Measurements from ENCODE around the gene WBP2. TPM values are rescaled to one million over a fixed set of nuclear protein-coding genes. Genes with fewer than 3 reads are reported as not detected.

The WBP2 gene
- total and polyA plus RNA-seq, 9 of the 15 experiments (the other 6 are each of a cell fraction or from before 2014, with no cell fraction given), result 2.2 to 74.3 (median 20.0) TPM

- H3K79me2 ChIP-seq (ENCODE audit: control insufficient read depth, insufficient read depth, low read length), result no peaks in the 10 kb centered on the region
- 72% methylated on average over 10 of the region's 12 CpGs for WGBS (ENCODE audit: insufficient coverage, low coverage, missing lambda C conversion rate)
- in situ Hi-C loops (cut with MboI), result no loop called here
- no peak overlapping the region for H3K4me3 ChIP-seq
- H4K20me1 ChIP-seq (replicated peaks; ENCODE audit: control insufficient read depth, insufficient read depth, low read length), result no peaks in the 10 kb centered on the region
- TF ChIP-seq CHD1 (IDR thresholded peaks at IDR 0.05; ENCODE audit: low read length), result no peak
- no peak for TF ChIP-seq SRSF9 (IDR thresholded peaks at IDR 0.05; ENCODE audit: borderline replicate concordance, low read depth, low read length)
- 0 out of 2 replicates have a peak, but pooled peaks have one; percentile 46 for TF ChIP-seq SUPT5H (IDR thresholded peaks at IDR 0.05)
- peak; percentile 36 for TF ChIP-seq POLR2B (IDR thresholded peaks at IDR 0.05; ENCODE audit: low read depth, partially characterized antibody)
- TF ChIP-seq POLR2A (conservative IDR thresholded peaks at IDR 0.05), result 0 out of 2 replicates have a peak, but pooled peaks have one; percentile 59
- no peak for TF ChIP-seq NR1H2 (CRISPR knock-in tag; IDR thresholded peaks at IDR 0.05)
- TF ChIP-seq RBM34 (IDR thresholded peaks at IDR 0.05; ENCODE audit: borderline replicate concordance, insufficient read depth, low read length), result no peak
- no peak overlapping the region for H2AFZ ChIP-seq (ENCODE audit: low read depth, low read length)
- H3K9me3 ChIP-seq (replicated peaks; ENCODE audit: control insufficient read depth, insufficient read depth, low read depth, low read length), result no peaks in the 10 kb centered on the region
- peaks cover 0 to 52% of the 10 kb centered on the region in 2 experiments; a peak in 2 of 5 replicates for H3K4me1 ChIP-seq (replicated peaks in 1 of 2; ENCODE audit: control insufficient read depth in 2 of 2, insufficient read depth in 2 of 2, low read length in 2 of 2)
- FAIRE-seq (no peak), ATAC-seq (no peak; the same call in 2 of the 3 replicates), DNase-seq (ENCODE audit: extremely low read depth in 1 of 4, low spot score in 3 of 4) (no peak)
- H3K9ac ChIP-seq (ENCODE audit: insufficient read depth in 1 of 2, low read depth in 2 of 2, low read length in 2 of 2), result peak overlapping the region in 1 of 2 experiments; percentile 38; a peak in 1 of 4 replicates
- no peak overlapping the region for H3K27ac ChIP-seq (ENCODE audit: extremely low read depth, low read depth, low read length)
- intact Hi-C loops (cut with micrococcal nuclease), result no loop called here
- BruUV-seq (replicated peaks), result no TSS peak
- no peaks in the 10 kb centered on the region for H3K27me3 ChIP-seq (ENCODE audit: control insufficient read depth in 2 of 2, insufficient read depth in 2 of 2, low read length in 2 of 2)
- no peak overlapping the region for H3K4me2 ChIP-seq (ENCODE audit: insufficient read depth, low read length)
- peaks cover 77% of the 10 kb centered on the region; the same call in 2 of the 3 replicates for H3K36me3 ChIP-seq (ENCODE audit: control insufficient read depth, insufficient read depth, low read length)
- CTCF ChIA-PET (ENCODE audit: low intra/inter-chr PET ratio), result no interaction called here
- POLR2A ChIA-PET, result interaction anchor here (0.6 to 8.0 kb wide), 18 partner anchors 7 to 645 kb away, joined by 3 to 121 read pairs (median 3); partner anchors contain the start of gene GALK1
- H3K9me1 ChIP-seq (ENCODE audit: control insufficient read depth, insufficient read depth, low read length), result no peaks in the 10 kb centered on the region
Observed at GRCh38 chr17:75825748-75826370, 29.3 kb downstream of the WBP2 start.

Measured in K562 (cell line).